HCT116 (cell line): ENCODE measurements around the gene HCRTR1. TPM values are rescaled to one million over a fixed set of nuclear protein-coding genes. Genes with fewer than 3 reads are reported as not detected.

Experiments
- ATAC-seq: fragments of 200-7000 bp; cut with Tn5 transposase; 2 replicates; pipeline ENCODE4 v1.9.1; 2020; ENCODE audit warnings: mild to moderate bottlenecking, moderate library complexity
- BruUV-seq: library from RNA; stranded (reverse); fragments of 400-500 nt; replicated peaks from 2 replicates; lab custom pipeline; 2021; lab: Mats Ljungman, UMichigan
- CTCF ChIA-PET: fragments of 300-600 bp; sonication (Branson Sonifier 250); formaldehyde crosslinking; loops from one replicate; lab custom pipeline; 2021; ENCODE audit warnings: antibody characterized with exemption; lab: Charles Lee
- POLR2A ChIA-PET: fragments of 300-600, 350-600 bp; sonication (Branson Sonifier 250); formaldehyde crosslinking; loops from one replicate; lab custom pipeline; 2021; ENCODE audit warnings: antibody characterized with exemption; lab: Charles Lee
- RAD21 ChIA-PET, 2 experiments: fragments of 300-600 bp; sonication (Branson Sonifier 250); formaldehyde crosslinking; loops; one replicate each; lab custom pipeline; 2023; ENCODE audit warnings: low total read pairs in 2 of 2; ENCODE audit not compliant: uncharacterized antibody in 2 of 2, unreplicated experiment in 2 of 2, low non-redundant PET in 1 of 2; lab: Charles Lee
- DNase-seq: peaks from one replicate; pipeline ENCODE4 v3.0.0-alpha.2; 2010; ENCODE audit warnings: low read depth, low spot score
- H2AFZ ChIP-seq: fragments of 200-600 bp; shearing (Covaris generic), sonication (generic); 2 replicates; pipeline ENCODE4 v1.6.1; 2017; ENCODE audit warnings: low read depth, mixed run types, mixed read lengths, antibody characterized with exemption, low read length; ENCODE audit not compliant: poor library complexity, severe bottlenecking
- H3K27ac ChIP-seq: 2 replicates; pipeline ENCODE4 v1.5.1; 2012; ENCODE audit warnings: low read depth, low read length
- H3K27me3 ChIP-seq: fragments of 200-600 bp; sonication (generic); 2 replicates; pipeline ENCODE4 v1.6.1; 2016; ENCODE audit warnings: mixed run types, low read length, mixed read lengths; ENCODE audit not compliant: insufficient read depth
- H3K36me3 ChIP-seq, 2 experiments: fragments of 200-500 bp in 1 of 2; fragments of 200-600 bp in 1 of 2; sonication (Bioruptor generic) in 1 of 2; sonication (generic) in 1 of 2; 2 replicates each; pipeline versions ENCODE4 v1.5.1 to v1.6.1; 2014 to 2016; ENCODE audit warnings: low read length in 2 of 2, inconsistent platforms in 1 of 2, mixed read lengths in 1 of 2, mixed run types in 1 of 2; ENCODE audit not compliant: insufficient read depth in 2 of 2, control insufficient read depth in 1 of 2
- H3K4me1 ChIP-seq, 2 experiments: fragments of 200-600 bp in 1 of 2; sonication (generic) in 1 of 2; 2 replicates each; pipeline versions ENCODE4 v1.5.1 to v1.6.1; 2012 to 2017; ENCODE audit warnings: low read length in 2 of 2, inconsistent platforms in 1 of 2, mild to moderate bottlenecking in 1 of 2, mixed read lengths in 1 of 2, mixed run types in 1 of 2, moderate library complexity in 1 of 2; ENCODE audit not compliant: insufficient read depth in 2 of 2, control insufficient read depth in 1 of 2
- H3K4me2 ChIP-seq: fragments of 200-600 bp; sonication (generic); 2 replicates; pipeline ENCODE4 v1.6.1; 2017; ENCODE audit warnings: mixed run types, low read length, mixed read lengths
- H3K4me3 ChIP-seq, 2 experiments: fragments of 200-600 bp in 1 of 2; sonication (generic) in 1 of 2; replicated peaks in 1 of 2; 2 replicates each; pipeline ENCODE4 v1.5.1; 2011 to 2016; ENCODE audit warnings: low read length in 2 of 2, control low read depth in 1 of 2, low read depth in 1 of 2, mild to moderate bottlenecking in 1 of 2, mixed read lengths in 1 of 2, mixed run types in 1 of 2
- H3K79me2 ChIP-seq: fragments of 200-600 bp; sonication (generic); 2 replicates; pipeline ENCODE4 v1.6.1; 2017; ENCODE audit warnings: mild to moderate bottlenecking, mixed run types, low read length, moderate library complexity, mixed read lengths; ENCODE audit not compliant: insufficient read depth
- H3K9ac ChIP-seq: fragments of 200-600 bp; sonication (generic); 2 replicates; pipeline ENCODE4 v1.6.1; 2016; ENCODE audit warnings: low read length, mixed read lengths
- H3K9me2 ChIP-seq: fragments of 200-600 bp; sonication (generic), shearing (Covaris generic); 2 replicates; pipeline ENCODE4 v1.6.1; 2017; ENCODE audit warnings: mixed run types, mild to moderate bottlenecking, moderate library complexity; ENCODE audit not compliant: insufficient read depth
- H3K9me3 ChIP-seq, 2 experiments: fragments of 200-500 bp in 1 of 2; fragments of 200-600 bp in 1 of 2; sonication (Bioruptor generic) in 1 of 2; sonication (generic) in 1 of 2; 2 replicates each; pipeline ENCODE4 v1.6.1; 2014 to 2017; ENCODE audit warnings: low read length in 2 of 2, mixed read lengths in 2 of 2, inconsistent platforms in 1 of 2, low read depth in 1 of 2, mild to moderate bottlenecking in 1 of 2, mixed run types in 1 of 2, moderate library complexity in 1 of 2; ENCODE audit not compliant: control insufficient read depth in 1 of 2, insufficient read depth in 1 of 2
- H4K20me1 ChIP-seq: fragments of 200-600 bp; sonication (generic), shearing (Covaris generic); 2 replicates; pipeline ENCODE4 v1.6.1; 2017; ENCODE audit warnings: mixed run types, mild to moderate bottlenecking, moderate library complexity; ENCODE audit not compliant: insufficient read depth
- CBX3 ChIP-seq: IDR thresholded peaks from 2 replicates; pipeline ENCODE4 v1.6.1; 2012; ENCODE audit warnings: low read depth
- EGR1 ChIP-seq: IDR thresholded peaks from 2 replicates; pipeline ENCODE4 v1.6.1; 2012; ENCODE audit warnings: low read depth
- ELF1 ChIP-seq: IDR thresholded peaks from 2 replicates; pipeline ENCODE4 v1.6.1; 2012; ENCODE audit warnings: low read depth, borderline replicate concordance
- EZH2 ChIP-seq: fragments of 200-600 bp; sonication (generic); IDR thresholded peaks from 2 replicates; pipeline ENCODE4 v1.6.1; 2017; ENCODE audit warnings: antibody characterized with exemption, mixed run types
- EZH2phosphoT487 ChIP-seq: fragments of 200-600 bp; IDR thresholded peaks from 2 replicates; pipeline ENCODE4 v1.6.1; 2018; ENCODE audit warnings: antibody characterized with exemption, borderline replicate concordance
- JUND ChIP-seq: IDR thresholded peaks from 2 replicates; pipeline ENCODE4 v1.6.1; 2012
- POLR2A ChIP-seq: IDR thresholded peaks from 2 replicates; pipeline ENCODE4 v1.7.0; 2011; ENCODE audit warnings: borderline replicate concordance; ENCODE audit not compliant: insufficient read depth, insufficient read length; ENCODE audit errors: extremely low read depth
- SRF ChIP-seq: IDR thresholded peaks from 2 replicates; pipeline ENCODE4 v1.6.1; 2012; ENCODE audit warnings: low read depth
- TCF7L2 ChIP-seq: IDR thresholded peaks from 2 replicates; pipeline ENCODE4 v1.7.0; 2011; ENCODE audit warnings: borderline replicate concordance, inconsistent platforms; ENCODE audit not compliant: insufficient read depth, insufficient read length; ENCODE audit errors: extremely low read depth
- ZFX ChIP-seq: fragments of 450-650 bp; IDR thresholded peaks from 2 replicates; pipeline ENCODE4 v1.6.1; 2017
- intact Hi-C: fragments of 100-400 bp; cut with micrococcal nuclease; formaldehyde crosslinking; loops from 2 replicates; pipeline ENCODE4 v1.10.0; 2022
- total RNA-seq: library from RNA; stranded (reverse); gene quantifications from one replicate; pipeline ENCODE4 v1.2.1, GENCODE V29; 2021; ENCODE audit not compliant: unreplicated experiment
- TF ChIP-seq, protein P1 (sequence below): IDR thresholded peaks from 2 replicates; pipeline ENCODE4 v1.6.1; 2012

HCRTR1 gene
- total RNA-seq, 1 experiment from 2014 or later, result not detected

DNA sequence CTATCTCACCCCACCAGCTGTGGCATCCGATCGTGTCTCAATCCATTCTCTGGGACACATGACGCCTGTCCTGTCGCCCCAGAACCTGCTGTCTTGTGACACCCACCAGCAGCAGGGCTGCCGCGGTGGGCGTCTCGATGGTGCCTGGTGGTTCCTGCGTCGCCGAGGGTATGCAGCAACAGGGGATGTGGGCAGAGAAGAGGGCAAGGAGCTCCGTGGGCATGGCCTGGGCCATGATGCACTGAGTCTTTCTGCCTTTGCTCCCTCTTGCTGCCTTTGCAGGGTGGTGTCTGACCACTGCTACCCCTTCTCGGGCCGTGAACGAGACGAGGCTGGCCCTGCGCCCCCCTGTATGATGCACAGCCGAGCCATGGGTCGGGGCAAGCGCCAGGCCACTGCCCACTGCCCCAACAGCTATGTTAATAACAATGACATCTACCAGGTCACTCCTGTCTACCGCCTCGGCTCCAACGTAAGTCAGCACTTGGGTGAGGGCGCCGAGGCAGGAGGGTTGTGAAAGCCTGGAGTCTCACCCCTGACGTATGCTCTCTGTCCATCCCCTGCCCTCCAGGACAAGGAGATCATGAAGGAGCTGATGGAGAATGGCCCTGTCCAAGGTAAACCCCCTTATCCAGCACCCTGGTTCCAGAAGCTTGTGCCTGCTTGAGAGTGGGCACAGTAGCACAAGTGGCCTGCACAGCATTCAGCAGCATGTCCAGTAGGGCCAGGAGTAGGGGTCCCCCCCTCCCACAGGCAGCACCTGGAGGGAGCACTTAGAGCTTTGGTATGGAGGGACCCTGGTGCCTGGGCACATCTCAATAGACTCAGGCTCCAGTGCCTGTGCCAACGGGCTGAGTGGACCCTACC lies 32.4 kb upstream of the HCRTR1 start:
- no peak overlapping the region for H2AFZ ChIP-seq
- H3K4me3 ChIP-seq, result no peak overlapping the region
- DNase-seq, result no peak
- peak overlapping the region; percentile 17; the same call in 1 of the 2 replicates for H3K27ac ChIP-seq
- TF ChIP-seq, protein P1, sequence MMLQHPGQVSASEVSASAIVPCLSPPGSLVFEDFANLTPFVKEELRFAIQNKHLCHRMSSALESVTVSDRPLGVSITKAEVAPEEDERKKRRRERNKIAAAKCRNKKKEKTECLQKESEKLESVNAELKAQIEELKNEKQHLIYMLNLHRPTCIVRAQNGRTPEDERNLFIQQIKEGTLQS, result no peak
- TF ChIP-seq TCF7L2, result no peak
- TF ChIP-seq EZH2phosphoT487, result no peak
- no peak for TF ChIP-seq EGR1
- TF ChIP-seq EZH2, result no peak
- TF ChIP-seq ZFX, result no peak
- TF ChIP-seq CBX3, result no peak
- no peak for TF ChIP-seq POLR2A
- TF ChIP-seq SRF, result no peak
- TF ChIP-seq ELF1, result no peak
- no peak for TF ChIP-seq JUND
- H4K20me1 ChIP-seq, result no peaks in the 10 kb centered on the region
- H3K27me3 ChIP-seq, result no peaks in the 10 kb centered on the region
- no peak overlapping the region for H3K9ac ChIP-seq
- H3K9me3 ChIP-seq, result no peaks in the 10 kb centered on the region
- BruUV-seq, result no TSS peak
- POLR2A ChIA-PET, result no interaction called here
- peaks cover 18% of the 10 kb centered on the region for H3K79me2 ChIP-seq
- H3K9me2 ChIP-seq, result no peaks in the 10 kb centered on the region
- intact Hi-C loops, result no loop called here
- CTCF ChIA-PET, result no interaction called here
- peaks cover 53 to 75% of the 10 kb centered on the region in 2 experiments for H3K4me1 ChIP-seq
- H3K36me3 ChIP-seq, result peaks cover 0 to 22% of the 10 kb centered on the region in 2 experiments; a peak in 1 of 4 replicates
- no peak for ATAC-seq
- RAD21 ChIA-PET, result no interaction called here
- H3K4me2 ChIP-seq, result no peak overlapping the region
